Measurements from ENCODE around the gene C1QL2. TPM values are rescaled to one million over a fixed set of nuclear protein-coding genes. Genes with fewer than 3 reads are reported as not detected.

Gene C1QL2
- total RNA-seq, 4 donors from 2014 or later, result not detected

DNA sequence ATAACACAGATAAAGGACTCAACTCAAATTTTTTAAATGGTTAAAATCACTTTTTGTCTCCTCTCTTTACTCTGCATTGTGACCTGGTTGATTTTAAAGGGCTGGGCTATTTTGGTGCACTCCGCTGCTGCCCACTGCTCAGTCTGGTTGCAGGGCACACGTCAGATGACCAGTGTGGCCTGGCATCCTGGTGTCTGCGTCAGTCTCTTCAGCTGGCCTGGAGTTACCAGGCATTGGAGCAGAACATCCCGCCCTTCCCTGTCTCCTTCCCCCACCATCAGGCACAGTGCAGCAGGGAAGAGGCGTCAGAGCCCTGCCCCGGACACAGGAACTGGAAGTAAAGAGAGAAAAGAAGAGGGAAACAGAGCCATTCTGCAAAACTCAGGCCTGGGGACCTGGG, 8.9 kb downstream of the C1QL2 start:
- H3K27me3 ChIP-seq, result peaks cover 86% of the 10 kb centered on the region
- no peak overlapping the region for H3K4me3 ChIP-seq
- H3K4me1 ChIP-seq, result no peaks in the 10 kb centered on the region
- H3K36me3 ChIP-seq, result no peaks in the 10 kb centered on the region
- no peak overlapping the region for H3K27ac ChIP-seq
- 80% methylated on average over 2 of the region's 6 CpGs; no CpG with 5 or more reads in 1 of the 2 donors for WGBS, 2 donors (ENCODE audit: low coverage in 1 of 2)
- ATAC-seq, result no peak
- no peak for TF ChIP-seq POLR2A (IDR thresholded peaks at IDR 0.05)
- TF ChIP-seq POLR2AphosphoS5 (IDR thresholded peaks at IDR 0.05), result no peak
- no peak for TF ChIP-seq EP300 (IDR thresholded peaks at IDR 0.05)
- TF ChIP-seq, protein P1, sequence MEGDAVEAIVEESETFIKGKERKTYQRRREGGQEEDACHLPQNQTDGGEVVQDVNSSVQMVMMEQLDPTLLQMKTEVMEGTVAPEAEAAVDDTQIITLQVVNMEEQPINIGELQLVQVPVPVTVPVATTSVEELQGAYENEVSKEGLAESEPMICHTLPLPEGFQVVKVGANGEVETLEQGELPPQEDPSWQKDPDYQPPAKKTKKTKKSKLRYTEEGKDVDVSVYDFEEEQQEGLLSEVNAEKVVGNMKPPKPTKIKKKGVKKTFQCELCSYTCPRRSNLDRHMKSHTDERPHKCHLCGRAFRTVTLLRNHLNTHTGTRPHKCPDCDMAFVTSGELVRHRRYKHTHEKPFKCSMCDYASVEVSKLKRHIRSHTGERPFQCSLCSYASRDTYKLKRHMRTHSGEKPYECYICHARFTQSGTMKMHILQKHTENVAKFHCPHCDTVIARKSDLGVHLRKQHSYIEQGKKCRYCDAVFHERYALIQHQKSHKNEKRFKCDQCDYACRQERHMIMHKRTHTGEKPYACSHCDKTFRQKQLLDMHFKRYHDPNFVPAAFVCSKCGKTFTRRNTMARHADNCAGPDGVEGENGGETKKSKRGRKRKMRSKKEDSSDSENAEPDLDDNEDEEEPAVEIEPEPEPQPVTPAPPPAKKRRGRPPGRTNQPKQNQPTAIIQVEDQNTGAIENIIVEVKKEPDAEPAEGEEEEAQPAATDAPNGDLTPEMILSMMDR (IDR thresholded peaks at IDR 0.05), result no peak
- no peaks in the 10 kb centered on the region for H3K9me3 ChIP-seq

DNA sequence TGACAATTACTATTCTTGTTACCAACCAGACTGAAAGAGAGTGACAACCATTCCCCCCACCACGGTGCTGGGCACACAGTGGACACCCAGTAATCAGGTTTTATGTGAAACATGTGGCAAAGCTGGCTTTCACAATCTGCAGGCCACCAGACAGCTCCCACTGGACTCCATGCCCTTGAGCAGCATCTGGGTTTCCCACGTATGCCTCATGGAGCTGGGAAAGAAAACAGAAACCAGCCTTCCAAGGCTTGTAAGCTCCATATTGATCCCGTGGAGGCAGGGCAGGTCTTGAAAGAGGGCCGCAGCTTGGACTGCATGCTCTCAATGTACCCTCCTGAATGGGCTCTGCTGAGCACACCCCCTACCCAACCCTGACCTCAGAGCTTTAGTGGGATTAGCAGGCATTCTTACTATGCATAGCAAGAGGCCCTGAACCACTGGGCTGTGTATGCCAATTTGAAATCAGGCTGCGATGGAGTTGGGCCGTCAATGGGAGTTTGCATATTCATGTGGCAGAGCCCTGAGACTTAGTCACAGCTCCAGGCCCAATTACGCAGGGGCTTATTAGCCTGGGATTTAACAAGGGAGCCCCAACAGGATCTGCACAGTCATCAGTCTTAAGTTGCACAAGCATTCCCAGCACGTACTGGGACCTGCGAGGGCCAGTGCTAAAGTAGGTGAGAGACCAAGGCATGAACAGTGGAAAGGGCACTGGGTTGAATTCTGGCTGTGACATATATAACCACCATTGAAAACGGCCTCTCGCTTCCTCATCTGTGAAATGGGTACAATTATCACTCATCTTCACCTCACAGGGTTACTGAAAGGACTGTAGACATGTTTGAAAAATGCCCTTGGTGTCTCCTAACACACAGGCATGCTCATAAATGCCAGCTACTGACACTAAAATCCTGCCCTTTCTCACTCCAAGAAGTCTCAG, 10.5 kb downstream of the C1QL2 start:
- 28 to 50% methylated on average over 2 to 3 of the region's 11 CpGs for WGBS, 2 donors (ENCODE audit: low coverage in 1 of 2)
- Histone ChIP-seq H3K4me3 (no peak overlapping the region), H3K4me1 (no peaks in the 10 kb centered on the region), H3K36me3 (no peaks in the 10 kb centered on the region), H3K27ac (no peak overlapping the region), H3K9me3 (no peaks in the 10 kb centered on the region), H3K27me3 (peaks cover 80% of the 10 kb centered on the region)
- TF ChIP-seq, protein P1 (IDR thresholded peaks at IDR 0.05), result no peak
- TF ChIP-seq POLR2AphosphoS5 (IDR thresholded peaks at IDR 0.05), result no peak
- no peak for TF ChIP-seq POLR2A (IDR thresholded peaks at IDR 0.05)
- TF ChIP-seq EP300 (IDR thresholded peaks at IDR 0.05), result no peak
- ATAC-seq, result no peak

DNA sequence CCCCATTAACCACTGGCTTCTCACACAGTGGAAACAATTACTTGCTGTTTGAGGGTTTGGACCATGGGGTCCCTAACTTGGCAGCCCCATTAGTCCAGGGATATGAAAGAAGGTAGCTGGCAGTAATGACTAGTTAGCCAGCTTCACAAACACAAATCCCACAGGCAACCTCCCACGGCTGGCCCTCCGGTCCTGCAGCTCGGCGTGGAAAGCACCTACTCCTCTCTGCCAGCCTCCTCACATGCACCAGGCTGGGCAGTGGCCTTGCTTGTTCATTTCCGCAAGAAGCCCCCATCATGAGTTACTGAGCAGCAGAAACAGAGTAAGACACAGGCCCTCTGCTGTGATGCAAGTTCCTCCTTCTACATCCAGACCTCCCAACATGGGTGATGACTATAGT, 13.7 kb downstream of the C1QL2 start:
- no peaks in the 10 kb centered on the region for H3K9me3 ChIP-seq
- no peak for ATAC-seq
- no peak overlapping the region for H3K27ac ChIP-seq
- TF ChIP-seq EP300 (IDR thresholded peaks at IDR 0.05) (no peak), POLR2AphosphoS5 (IDR thresholded peaks at IDR 0.05) (no peak), POLR2A (IDR thresholded peaks at IDR 0.05) (no peak)
- TF ChIP-seq, protein P1 (IDR thresholded peaks at IDR 0.05), result no peak
- H3K36me3 ChIP-seq, result no peaks in the 10 kb centered on the region
- 40% methylated on average over 1 of the region's 5 CpGs; no CpG with 5 or more reads in 1 of the 2 donors for WGBS, 2 donors (ENCODE audit: low coverage in 1 of 2)
- H3K4me1 ChIP-seq, result no peaks in the 10 kb centered on the region
- peaks cover 63% of the 10 kb centered on the region for H3K27me3 ChIP-seq
- H3K4me3 ChIP-seq, result no peak overlapping the region

DNA sequence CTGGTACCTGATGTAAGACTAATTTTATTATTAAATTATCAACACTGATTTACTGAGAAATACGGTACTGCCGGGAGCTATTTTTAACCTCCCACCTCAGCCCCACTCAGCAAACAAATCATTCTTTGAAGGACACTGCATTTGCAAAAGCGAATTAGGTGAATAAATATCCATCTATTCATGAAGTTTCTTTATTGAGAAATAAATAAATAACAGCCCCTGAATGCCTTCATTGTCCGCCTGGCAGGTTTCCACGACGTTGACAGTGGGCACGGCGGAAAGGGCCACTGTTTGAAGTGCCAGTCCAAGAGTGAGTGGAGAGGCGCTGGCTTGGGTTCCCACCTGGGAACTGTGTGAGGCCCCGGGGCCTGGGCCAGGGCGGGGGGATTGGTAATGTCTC, 15.7 kb downstream of the C1QL2 start:
- WGBS, 2 donors (ENCODE audit: low coverage in 1 of 2), result 40 to 57% methylated on average over 1 to 9 of the region's 11 CpGs
- Histone ChIP-seq H3K27ac (no peak overlapping the region), H3K9me3 (no peaks in the 10 kb centered on the region), H3K4me3 (no peak overlapping the region), H3K4me1 (no peaks in the 10 kb centered on the region), H3K27me3 (peaks cover 52% of the 10 kb centered on the region), H3K36me3 (no peaks in the 10 kb centered on the region)
- ATAC-seq, result no peak
- TF ChIP-seq POLR2AphosphoS5 (IDR thresholded peaks at IDR 0.05), result no peak
- no peak for TF ChIP-seq POLR2A (IDR thresholded peaks at IDR 0.05)
- TF ChIP-seq, protein P1 (IDR thresholded peaks at IDR 0.05), result no peak
- TF ChIP-seq EP300 (IDR thresholded peaks at IDR 0.05), result no peak

DNA sequence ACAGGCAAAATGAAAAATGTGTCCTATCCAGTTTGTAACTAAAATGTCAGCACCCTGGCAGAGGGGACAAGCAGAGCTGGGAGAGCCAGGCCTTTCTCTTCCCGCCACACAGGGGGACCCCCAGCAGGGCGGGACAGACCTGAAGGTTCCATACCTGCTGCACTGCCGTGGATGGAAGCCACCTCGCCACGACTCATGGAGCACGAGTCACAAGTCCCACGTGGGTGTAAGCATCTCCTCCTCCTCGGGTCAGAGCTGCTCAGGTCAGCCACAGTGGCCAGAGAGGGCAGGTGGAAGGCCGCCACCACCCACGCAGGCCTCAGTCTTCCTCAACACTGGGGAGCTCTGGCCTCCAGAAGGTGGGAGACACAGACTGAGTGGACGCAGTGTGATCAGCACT, 21.0 kb downstream of the C1QL2 start:
- WGBS, 2 donors (ENCODE audit: low coverage in 1 of 2), result 56 to 84% methylated on average over 2 to 5 of the region's 11 CpGs
- Histone ChIP-seq H3K4me3 (no peak overlapping the region), H3K36me3 (no peaks in the 10 kb centered on the region), H3K27me3 (peaks cover 60% of the 10 kb centered on the region), H3K27ac (no peak overlapping the region), H3K9me3 (peaks cover 0 to 15% (median 0%) of the 10 kb centered on the region in 3 donors), H3K4me1 (no peaks in the 10 kb centered on the region)
- ATAC-seq, result no peak
- TF ChIP-seq, protein P1 (IDR thresholded peaks at IDR 0.05), result no peak
- TF ChIP-seq EP300 (IDR thresholded peaks at IDR 0.05), result no peak
- no peak for TF ChIP-seq POLR2AphosphoS5 (IDR thresholded peaks at IDR 0.05)
- TF ChIP-seq POLR2A (IDR thresholded peaks at IDR 0.05), result no peak

All from gastroesophageal sphincter (tissue), 4 donors.